Activated CD4-positive, alpha-beta T cell treated with anti-CD3 and anti-CD28 coated beads, Interleukin-2, amount 50 U/mL, for 48 hours (primary cell): ENCODE results near the gene MYL9.

Experiments
- DNase-seq, 2 experiments: peaks; one replicate each; pipeline ENCODE4 v3.0.0-alpha.2; 2020

The MYL9 gene

DNA sequence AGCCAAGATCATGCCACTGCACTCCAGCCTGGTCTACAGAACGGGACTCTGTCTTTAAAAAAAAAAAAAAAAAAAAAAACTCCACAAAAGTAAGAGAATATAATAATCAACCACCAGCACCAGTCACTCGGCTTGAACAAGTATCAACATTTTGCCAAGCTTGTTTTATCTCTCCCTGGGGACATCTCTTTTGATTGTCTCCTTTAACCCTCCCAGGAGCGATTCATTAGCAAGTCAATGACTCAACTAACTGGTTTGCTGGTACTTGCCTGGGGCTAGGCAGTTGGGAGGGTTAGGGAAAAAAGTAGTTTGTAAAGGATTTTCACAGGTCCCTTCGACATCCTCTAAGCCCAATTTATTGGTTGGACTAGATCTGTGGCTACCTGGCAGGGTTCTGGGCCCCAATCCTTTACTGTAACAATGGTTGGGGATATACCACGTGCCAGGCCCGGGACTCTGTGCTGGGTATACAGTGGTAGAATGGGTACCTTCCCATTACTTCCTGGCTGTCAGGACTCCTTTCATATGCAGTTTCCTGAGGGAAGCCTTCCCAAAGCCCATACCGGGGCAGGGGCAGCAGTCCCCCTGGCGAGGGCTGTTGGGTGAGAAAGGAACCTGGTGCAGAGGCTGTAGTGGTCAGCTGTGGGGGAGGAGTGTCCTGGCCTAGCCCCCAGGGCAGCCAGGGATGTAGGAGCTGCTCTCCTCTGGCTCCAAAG, 44.2 kb downstream of the MYL9 start:
- no peak for DNase-seq

DNA sequence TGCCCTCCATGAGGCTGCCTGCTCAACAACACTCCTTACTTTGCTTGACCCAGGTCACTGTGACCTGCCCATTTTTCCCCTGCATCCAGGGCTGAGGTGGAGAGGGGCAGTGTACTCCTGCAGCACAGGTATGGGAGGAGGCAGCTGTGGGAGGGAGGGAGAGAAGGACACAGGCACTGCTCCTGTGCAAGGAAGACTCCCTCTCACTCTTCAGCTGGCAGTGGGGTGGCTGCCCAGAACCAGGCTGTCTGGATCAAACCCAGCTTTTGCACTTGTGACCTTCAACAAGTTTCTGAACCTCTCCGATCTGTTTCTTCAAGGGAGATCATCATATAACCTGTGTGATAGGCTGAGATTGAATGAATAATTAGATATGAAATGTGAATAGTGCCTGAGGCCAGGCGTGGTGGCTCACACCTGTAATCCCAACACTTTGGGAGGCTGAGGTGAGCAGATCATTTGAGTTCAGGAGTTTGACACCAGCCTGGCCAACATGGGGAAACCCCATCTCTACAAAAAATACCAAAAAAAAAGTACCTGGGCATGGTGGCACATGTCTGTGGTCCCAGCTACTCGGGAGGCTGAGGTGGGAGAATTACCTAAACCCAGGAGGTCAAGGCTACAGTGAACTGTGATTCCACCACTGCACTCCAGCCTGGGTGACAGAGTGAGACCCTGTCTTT, 46.2 kb downstream of the MYL9 start:
- DNase-seq, result no peak

DNA sequence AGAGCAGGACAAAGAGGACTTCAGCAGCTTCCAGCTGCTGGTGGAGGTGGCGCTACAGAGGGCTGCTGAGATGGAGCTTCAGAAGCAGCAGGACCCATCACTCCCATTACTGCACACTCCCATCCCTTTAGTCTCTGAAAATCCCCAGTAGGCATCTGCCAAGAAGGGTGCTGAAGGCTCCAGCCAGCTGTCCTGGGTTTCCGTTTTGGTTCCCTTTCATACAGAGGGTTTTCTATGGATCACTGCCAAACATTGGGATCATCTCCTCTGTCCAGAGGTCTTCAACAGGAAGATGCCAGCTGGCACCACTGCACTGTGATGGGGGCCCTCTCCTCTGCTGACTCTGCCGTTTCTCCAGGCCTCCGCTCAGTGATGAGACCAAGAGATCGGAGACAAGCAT, 50.0 kb downstream of the MYL9 start:
- DNase-seq, result no peak

DNA sequence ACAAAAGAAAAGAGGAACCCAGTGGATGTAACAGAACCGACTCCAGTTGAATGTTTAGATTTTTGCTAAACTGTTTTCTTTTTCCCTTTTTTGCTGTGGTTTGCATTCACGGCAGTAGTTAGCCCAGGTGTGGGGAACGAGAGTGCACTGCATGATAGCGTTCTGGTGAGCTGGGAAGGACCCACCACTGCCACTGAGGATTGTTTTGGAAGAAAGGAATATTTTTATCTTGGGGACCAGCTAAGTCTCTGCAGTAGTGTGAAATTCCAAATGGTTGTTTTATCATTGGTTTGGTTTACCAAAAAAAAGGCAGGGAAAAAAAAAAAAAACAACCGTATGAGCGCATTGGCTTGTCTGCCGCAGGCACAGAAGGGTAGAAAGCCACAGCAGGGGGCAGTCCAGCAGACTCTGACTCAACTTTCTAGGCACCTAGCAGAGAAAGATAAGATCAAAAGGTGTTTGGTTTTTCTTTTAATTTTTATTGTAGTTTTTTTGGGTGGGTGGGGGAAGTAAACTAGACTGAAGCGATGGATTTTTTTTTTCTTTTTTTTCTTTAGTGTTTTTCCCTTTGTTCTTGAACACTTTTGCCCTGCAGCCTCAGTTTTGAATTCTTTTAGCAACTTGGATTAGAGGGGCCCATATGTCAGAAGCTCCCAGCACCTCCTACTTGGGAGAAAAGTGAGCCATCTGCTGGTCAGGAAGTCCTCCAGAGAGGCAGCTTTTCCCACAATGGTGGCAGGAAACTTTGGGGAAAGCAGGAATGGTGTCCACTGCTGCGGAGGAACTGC, 50.7 kb downstream of the MYL9 start:
- peak; percentile 45 to 62 for DNase-seq

DNA sequence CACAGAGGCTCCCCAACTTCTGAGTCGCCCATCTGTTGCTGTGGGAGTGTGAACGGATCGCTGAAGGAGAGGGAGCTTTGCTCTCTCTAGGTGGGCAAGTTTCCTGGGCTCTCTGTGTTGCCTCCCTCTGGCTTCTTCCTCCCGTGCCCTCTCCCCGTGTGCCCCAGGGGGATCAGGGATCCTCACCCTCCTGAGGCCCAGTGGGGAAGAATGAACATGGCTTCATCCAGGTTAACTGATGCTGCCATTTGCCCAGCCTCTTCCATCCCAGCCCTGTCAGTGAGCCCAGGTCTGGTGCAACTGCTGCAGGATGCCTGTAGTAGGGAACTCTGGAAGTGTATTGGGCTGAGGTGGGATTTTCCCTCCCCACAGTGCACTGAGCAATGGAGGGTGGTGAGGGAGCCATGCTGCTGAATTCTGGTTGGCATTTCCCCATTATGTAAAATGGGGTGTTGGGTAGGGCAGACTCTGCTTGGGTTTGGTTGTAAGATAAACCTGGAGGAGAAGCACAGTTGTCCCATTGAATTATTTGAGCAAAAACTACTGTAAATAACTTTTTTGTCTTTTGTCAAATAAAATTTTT, 52.1 kb downstream of the MYL9 start:
- DNase-seq, result no peak

DNA sequence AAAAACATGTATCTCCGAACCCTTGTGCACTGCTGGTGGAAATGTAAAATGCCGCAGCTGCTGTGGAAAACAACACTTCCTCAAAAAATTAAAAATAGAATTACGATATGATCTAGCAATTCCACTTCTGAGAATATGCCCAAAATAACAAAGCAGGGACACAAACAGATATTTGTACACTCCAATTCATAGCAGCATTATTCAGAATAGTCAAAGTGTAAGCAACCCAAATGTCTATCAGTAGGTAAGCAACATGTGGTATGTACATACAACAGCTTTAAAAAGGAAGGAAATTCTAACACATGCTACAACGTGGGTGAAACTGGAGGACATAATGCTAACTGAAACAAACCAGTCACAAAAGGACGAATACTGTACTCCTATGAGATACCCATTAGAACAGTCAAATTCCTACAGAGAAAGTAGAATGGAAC, 58.6 kb downstream of the MYL9 start:
- no peak for DNase-seq
